Lower lobe of right lung (tissue), 2 donors: ENCODE data around the gene THSD4. TPM values are rescaled to one million over a fixed set of nuclear protein-coding genes. Genes with fewer than 3 reads are reported as not detected.

Experiments
- ATAC-seq, 2 donors: fragments of 200-7000 bp; cut with Tn5 transposase; one replicate each; pipeline ENCODE4 v1.9.1; 2020 to 2022; ENCODE audit warnings: mild to moderate bottlenecking in 2 of 2, moderate library complexity in 2 of 2
- DNase-seq: peaks from one replicate; pipeline ENCODE4 v3.0.0-alpha.2; 2020
- H3K27ac ChIP-seq: fragments of 200-600 bp; one replicate; pipeline ENCODE4 v1.8.0; 2022
- H3K27me3 ChIP-seq: fragments of 200-600 bp; one replicate; pipeline ENCODE4 v1.8.0; 2022; ENCODE audit warnings: low read depth
- H3K36me3 ChIP-seq: fragments of 200-600 bp; one replicate; pipeline ENCODE4 v1.8.0; 2022; ENCODE audit warnings: mild to moderate bottlenecking
- H3K4me1 ChIP-seq: fragments of 200-600 bp; one replicate; pipeline ENCODE4 v1.8.0; 2022
- H3K4me3 ChIP-seq: fragments of 200-600 bp; one replicate; pipeline ENCODE4 v1.8.0; 2022; ENCODE audit warnings: mild to moderate bottlenecking
- H3K9me3 ChIP-seq: fragments of 200-600 bp; one replicate; pipeline ENCODE4 v1.8.0; 2022
- intact Hi-C: fragments of 100-400 bp; cut with DNase I; formaldehyde crosslinking; loops from one replicate; pipeline ENCODE4 v1.11.0; 2022
- total RNA-seq: library from RNA; stranded (reverse); fragmentation: NEBNext Ultra II Directional; extraction: Animal tissue kit (Norgen Biotek cat#: 25700); gene quantifications from one replicate; pipeline ENCODE4 v1.2.1, GENCODE V29; 2021
- TF ChIP-seq, protein P1 (sequence below): fragments of 200-600 bp; IDR thresholded peaks from one replicate; pipeline ENCODE4 v1.8.0; 2022; ENCODE audit warnings: antibody characterized with exemption, mild to moderate bottlenecking
- donor health status: DM: no; HTN: yes; CAD: no; lungs with severe emphysema.

The THSD4 gene
- total RNA-seq, 1 donor from 2014 or later = 18.2 TPM

DNA sequence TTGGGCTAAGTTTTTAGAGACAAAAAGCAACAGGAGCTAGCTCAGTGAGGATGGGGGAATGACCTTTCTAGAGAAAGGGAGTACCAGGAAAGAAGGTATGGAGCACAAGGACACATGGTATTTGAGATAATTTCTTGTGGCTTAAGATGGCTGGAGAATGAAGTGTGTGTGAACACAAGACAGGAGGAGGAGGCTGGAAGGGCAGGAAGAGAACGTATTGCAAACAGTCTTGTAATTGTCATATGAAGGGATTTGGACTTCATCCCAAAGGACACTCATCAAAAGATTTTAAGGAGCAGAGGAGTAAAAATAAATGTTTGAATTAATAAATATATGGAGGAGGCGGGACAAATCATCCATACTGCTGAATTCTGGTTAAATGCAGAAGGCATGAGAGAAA is 426.5 kb downstream of the THSD4 start:
- TF ChIP-seq, protein P1, sequence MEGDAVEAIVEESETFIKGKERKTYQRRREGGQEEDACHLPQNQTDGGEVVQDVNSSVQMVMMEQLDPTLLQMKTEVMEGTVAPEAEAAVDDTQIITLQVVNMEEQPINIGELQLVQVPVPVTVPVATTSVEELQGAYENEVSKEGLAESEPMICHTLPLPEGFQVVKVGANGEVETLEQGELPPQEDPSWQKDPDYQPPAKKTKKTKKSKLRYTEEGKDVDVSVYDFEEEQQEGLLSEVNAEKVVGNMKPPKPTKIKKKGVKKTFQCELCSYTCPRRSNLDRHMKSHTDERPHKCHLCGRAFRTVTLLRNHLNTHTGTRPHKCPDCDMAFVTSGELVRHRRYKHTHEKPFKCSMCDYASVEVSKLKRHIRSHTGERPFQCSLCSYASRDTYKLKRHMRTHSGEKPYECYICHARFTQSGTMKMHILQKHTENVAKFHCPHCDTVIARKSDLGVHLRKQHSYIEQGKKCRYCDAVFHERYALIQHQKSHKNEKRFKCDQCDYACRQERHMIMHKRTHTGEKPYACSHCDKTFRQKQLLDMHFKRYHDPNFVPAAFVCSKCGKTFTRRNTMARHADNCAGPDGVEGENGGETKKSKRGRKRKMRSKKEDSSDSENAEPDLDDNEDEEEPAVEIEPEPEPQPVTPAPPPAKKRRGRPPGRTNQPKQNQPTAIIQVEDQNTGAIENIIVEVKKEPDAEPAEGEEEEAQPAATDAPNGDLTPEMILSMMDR = no peak
- no peak for DNase-seq
- no peak overlapping the region for H3K4me3 ChIP-seq
- H3K27ac ChIP-seq = no peak overlapping the region
- ATAC-seq = no peak
- H3K36me3 ChIP-seq = no peaks in the 10 kb centered on the region
- intact Hi-C loops = no loop called here
- H3K27me3 ChIP-seq = no peaks in the 10 kb centered on the region
- H3K4me1 ChIP-seq = no peaks in the 10 kb centered on the region
- no peaks in the 10 kb centered on the region for H3K9me3 ChIP-seq

DNA sequence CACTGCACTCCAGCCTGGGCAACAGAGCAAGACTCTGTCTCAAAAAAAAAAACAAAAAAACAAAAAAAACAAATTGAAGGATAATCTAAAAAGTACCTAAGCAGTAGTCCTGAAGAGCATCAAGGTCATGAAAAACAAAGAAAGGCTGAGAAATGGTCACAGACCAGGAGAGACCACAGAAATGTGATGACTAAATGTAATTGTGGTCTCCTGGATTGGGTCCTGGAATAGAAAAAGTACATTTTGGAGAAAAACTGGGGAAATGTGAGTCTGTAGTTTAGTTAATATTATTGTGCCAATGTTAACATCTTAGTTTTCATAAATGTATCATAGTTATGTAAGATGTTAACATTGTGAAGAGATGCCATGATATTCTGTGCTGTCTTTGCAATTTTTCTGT is 427.6 kb downstream of the THSD4 start:
- Histone ChIP-seq H3K9me3 (no peaks in the 10 kb centered on the region), H3K4me3 (no peak overlapping the region), H3K4me1 (no peaks in the 10 kb centered on the region), H3K27ac (no peak overlapping the region), H3K36me3 (no peaks in the 10 kb centered on the region), H3K27me3 (no peaks in the 10 kb centered on the region)
- DNase-seq (no peak), ATAC-seq (no peak)
- TF ChIP-seq, protein P1 = no peak
- intact Hi-C loops = no loop called here

DNA sequence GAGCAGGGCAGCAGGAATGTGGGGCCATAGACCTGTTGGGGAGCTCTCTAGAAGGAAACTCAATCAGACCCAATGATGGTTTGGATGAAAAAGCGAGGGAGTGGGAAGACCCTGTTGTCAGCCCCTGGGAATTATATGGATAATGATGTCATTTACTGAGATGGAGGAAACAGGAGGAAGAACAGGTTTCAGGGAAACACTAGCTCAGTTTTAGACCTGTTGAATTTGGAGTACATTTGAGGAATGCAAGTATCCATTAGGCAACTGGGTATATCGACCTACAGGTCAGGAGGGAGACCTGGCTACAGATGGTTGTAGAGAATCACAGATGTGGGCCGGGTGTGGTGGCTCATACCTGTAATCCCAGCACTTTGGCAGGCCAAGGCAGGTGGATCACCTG is 428.1 kb downstream of the THSD4 start:
- no peak for ATAC-seq
- H3K9me3 ChIP-seq = no peaks in the 10 kb centered on the region
- intact Hi-C loops = no loop called here
- no peaks in the 10 kb centered on the region for H3K27me3 ChIP-seq
- no peaks in the 10 kb centered on the region for H3K36me3 ChIP-seq
- DNase-seq = no peak
- H3K4me3 ChIP-seq = no peak overlapping the region
- no peak overlapping the region for H3K27ac ChIP-seq
- TF ChIP-seq, protein P1 = no peak
- H3K4me1 ChIP-seq = no peaks in the 10 kb centered on the region

DNA sequence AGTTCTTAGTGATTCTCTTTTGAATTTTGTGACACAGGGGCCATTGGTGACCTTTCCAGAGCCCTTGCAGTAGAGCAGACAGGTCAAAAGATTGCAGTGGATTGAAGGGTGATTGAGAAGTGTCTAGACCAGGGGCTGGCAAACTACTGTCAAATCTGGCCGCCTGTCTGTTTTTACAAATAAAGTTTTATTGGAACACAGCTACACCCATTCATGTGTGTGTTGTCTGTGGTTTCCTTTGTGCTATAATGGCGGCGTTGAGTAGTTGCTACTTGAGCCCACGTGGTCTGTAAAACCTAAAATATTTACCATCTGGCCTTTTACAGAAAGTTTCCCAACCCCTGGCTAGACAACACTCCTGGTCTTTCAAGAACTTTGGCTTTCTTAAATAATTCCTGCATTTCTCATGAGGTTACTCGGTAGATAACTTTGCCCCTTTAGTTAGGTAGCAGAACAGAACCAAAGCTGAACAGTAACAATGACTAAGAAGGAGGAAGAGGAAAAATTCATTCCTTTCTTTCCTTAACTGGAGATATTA is 430.0 kb downstream of the THSD4 start:
- Histone ChIP-seq H3K4me1 (no peaks in the 10 kb centered on the region), H3K27me3 (no peaks in the 10 kb centered on the region), H3K9me3 (no peaks in the 10 kb centered on the region), H3K27ac (no peak overlapping the region), H3K4me3 (no peak overlapping the region), H3K36me3 (no peaks in the 10 kb centered on the region)
- DNase-seq = no peak
- intact Hi-C loops = no loop called here
- no peak for ATAC-seq
- TF ChIP-seq, protein P1 = no peak

DNA sequence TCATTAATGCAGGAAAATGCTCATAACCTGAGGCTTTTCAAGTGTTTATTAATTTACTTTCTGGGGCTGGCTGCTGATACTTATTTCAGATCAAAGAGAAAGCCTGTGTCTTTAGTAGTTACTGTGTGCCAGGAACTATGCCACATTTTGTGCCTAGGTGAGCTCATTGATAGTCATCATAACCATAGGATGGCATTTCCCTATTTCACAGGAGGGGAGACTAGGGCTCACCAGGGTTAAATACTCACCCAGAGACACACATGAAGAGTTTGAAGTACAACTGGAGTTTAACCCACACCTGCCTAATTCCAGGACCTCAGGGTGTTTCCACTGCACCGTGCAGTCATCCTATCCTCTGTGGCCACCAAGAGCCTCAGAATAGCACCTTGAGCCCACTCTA is 430.7 kb downstream of the THSD4 start:
- no peaks in the 10 kb centered on the region for H3K36me3 ChIP-seq
- DNase-seq (no peak), ATAC-seq (no peak)
- H3K27me3 ChIP-seq = no peaks in the 10 kb centered on the region
- no peak overlapping the region for H3K27ac ChIP-seq
- H3K4me1 ChIP-seq = no peaks in the 10 kb centered on the region
- intact Hi-C loops = no loop called here
- H3K9me3 ChIP-seq = no peaks in the 10 kb centered on the region
- H3K4me3 ChIP-seq = no peak overlapping the region
- TF ChIP-seq, protein P1 = no peak

DNA sequence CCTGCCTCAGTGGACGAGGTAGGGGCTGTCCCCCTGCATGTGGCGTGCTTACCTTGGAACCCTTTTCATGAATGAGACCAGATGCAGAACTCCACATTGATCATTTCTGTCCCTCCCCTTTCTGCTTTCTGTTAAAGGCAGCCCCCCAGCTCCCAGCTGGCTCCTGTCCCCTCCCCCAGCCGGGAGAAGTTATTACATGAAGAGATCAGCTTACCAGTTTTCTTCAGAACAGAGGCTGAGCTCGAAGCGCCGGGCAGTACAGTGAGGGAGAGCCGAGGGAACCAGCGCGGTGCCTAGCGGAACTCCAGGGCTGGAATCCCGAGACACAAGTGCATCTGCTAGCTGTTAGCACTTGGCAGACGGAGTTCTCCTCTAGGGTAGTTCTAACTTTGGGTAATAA is 431.7 kb downstream of the THSD4 start:
- Histone ChIP-seq H3K9me3 (no peaks in the 10 kb centered on the region), H3K4me1 (no peaks in the 10 kb centered on the region), H3K4me3 (no peak overlapping the region), H3K27me3 (no peaks in the 10 kb centered on the region), H3K36me3 (no peaks in the 10 kb centered on the region), H3K27ac (no peak overlapping the region)
- intact Hi-C loops = no loop called here
- DNase-seq = no peak
- TF ChIP-seq, protein P1 = no peak
- no peak for ATAC-seq
